ENCODE data around the gene ARHGAP6.
"Not testable (repeated sequence)": the region's sequence is repeated elsewhere in the genome, so short reads cannot be mapped to it uniquely, and the experiment has no call there.

Gene ARHGAP6

GRCh38 chrX:11371106-11371505 is 294.6 kb downstream of the ARHGAP6 start:
- no peak for TF ChIP-seq MAX (IDR thresholded peaks at IDR 0.05; ENCODE audit: low read depth, low read length)
- TF ChIP-seq POLR2A (IDR thresholded peaks at IDR 0.05; ENCODE audit: extremely low read depth, insufficient read length) = no peak
- TF ChIP-seq CTCF (IDR thresholded peaks at IDR 0.05; ENCODE audit: low read depth, low read length) = no peak
- no peak for TF ChIP-seq MYC (IDR thresholded peaks at IDR 0.05; ENCODE audit: low read depth, low read length)
- H3K4me3 ChIP-seq (ENCODE audit: low read depth, low read length) = no peak overlapping the region
- no peak for DNase-seq (ENCODE audit: low read depth)

- H3K4me3 ChIP-seq (ENCODE audit: low read depth, low read length) = no peak overlapping the region
- TF ChIP-seq MYC (IDR thresholded peaks at IDR 0.05; ENCODE audit: low read depth, low read length) (no peak), POLR2A (IDR thresholded peaks at IDR 0.05; ENCODE audit: extremely low read depth, insufficient read length) (no peak), CTCF (IDR thresholded peaks at IDR 0.05; ENCODE audit: low read depth, low read length) (no peak), MAX (IDR thresholded peaks at IDR 0.05; ENCODE audit: low read depth, low read length) (no peak)
- DNase-seq (ENCODE audit: low read depth) = peak; percentile 4
These were observed 297.9 kb downstream of the ARHGAP6 start for GRCh38 chrX:11367609-11368430.

- no peak for DNase-seq (ENCODE audit: low read depth)
- no peak overlapping the region for H3K4me3 ChIP-seq (ENCODE audit: low read depth, low read length)
- TF ChIP-seq POLR2A (IDR thresholded peaks at IDR 0.05; ENCODE audit: extremely low read depth, insufficient read length) (no peak), MAX (IDR thresholded peaks at IDR 0.05; ENCODE audit: low read depth, low read length) (no peak), MYC (IDR thresholded peaks at IDR 0.05; ENCODE audit: low read depth, low read length) (no peak), CTCF (IDR thresholded peaks at IDR 0.05; ENCODE audit: low read depth, low read length) (no peak)
These were observed 298.6 kb downstream of the ARHGAP6 start for GRCh38 chrX:11366998-11367595.

GRCh38 chrX:11365426-11365825 is 300.3 kb downstream of the ARHGAP6 start:
- TF ChIP-seq POLR2A (IDR thresholded peaks at IDR 0.05; ENCODE audit: extremely low read depth, insufficient read length) (no peak), CTCF (IDR thresholded peaks at IDR 0.05; ENCODE audit: low read depth, low read length) (no peak), MAX (IDR thresholded peaks at IDR 0.05; ENCODE audit: low read depth, low read length) (no peak), MYC (IDR thresholded peaks at IDR 0.05; ENCODE audit: low read depth, low read length) (no peak)
- DNase-seq (ENCODE audit: low read depth) = no peak
- no peak overlapping the region for H3K4me3 ChIP-seq (ENCODE audit: low read depth, low read length)

GRCh38 chrX:11364835-11365234 is 300.9 kb downstream of the ARHGAP6 start:
- TF ChIP-seq MYC (IDR thresholded peaks at IDR 0.05; ENCODE audit: low read depth, low read length) = no peak
- TF ChIP-seq MAX (IDR thresholded peaks at IDR 0.05; ENCODE audit: low read depth, low read length) = no peak
- TF ChIP-seq POLR2A (IDR thresholded peaks at IDR 0.05; ENCODE audit: extremely low read depth, insufficient read length) = no peak
- no peak for TF ChIP-seq CTCF (IDR thresholded peaks at IDR 0.05; ENCODE audit: low read depth, low read length)

GRCh38 chrX:11363825-11364224 is 301.9 kb downstream of the ARHGAP6 start:
- not testable (repeated sequence) for H3K4me3 ChIP-seq (ENCODE audit: low read depth, low read length); DNase-seq (ENCODE audit: low read depth)

More at GRCh38 chrX:11364835-11365234, 300.9 kb downstream of the ARHGAP6 start:
- DNase-seq (ENCODE audit: low read depth) = no peak
- no peak overlapping the region for H3K4me3 ChIP-seq (ENCODE audit: low read depth, low read length)
